Measurements from ENCODE around the gene C12orf54. TPM values are rescaled to one million over a fixed set of nuclear protein-coding genes. Genes with fewer than 3 reads are reported as not detected.
"Not testable (repeated sequence)": the region's sequence is repeated elsewhere in the genome, so short reads cannot be mapped to it uniquely, and the experiment has no call there.

C12orf54 gene
- total RNA-seq, 1 donor from 2014 or later, result not detected

DNA sequence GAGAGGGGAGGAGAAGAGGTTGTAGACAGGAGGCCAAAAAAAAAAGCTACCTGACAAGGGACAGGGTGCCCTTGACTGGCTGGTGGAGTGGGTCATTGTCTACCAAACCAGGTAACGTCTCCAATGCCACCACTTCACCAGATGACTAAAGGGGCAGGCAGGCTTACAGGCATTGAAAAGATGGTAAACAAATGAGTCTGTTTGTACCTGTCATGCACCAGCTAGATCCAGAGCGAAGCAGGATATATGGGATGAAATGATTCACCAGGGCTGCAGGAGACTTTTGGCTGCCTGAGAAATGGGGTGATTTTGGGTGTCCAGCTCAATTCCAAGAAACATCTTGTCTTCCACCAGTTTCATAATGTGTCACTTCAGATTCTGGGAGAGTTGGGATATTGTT lies 4.0 kb downstream of the C12orf54 start:
- Mint-ChIP-seq H3K36me3 (ENCODE audit: unreplicated experiment) (no peaks in the 10 kb centered on the region), H3K4me3 (ENCODE audit: unreplicated experiment) (no peak overlapping the region), H3K4me1 (ENCODE audit: unreplicated experiment) (no peaks in the 10 kb centered on the region), H3K9me3 (ENCODE audit: unreplicated experiment) (no peaks in the 10 kb centered on the region), H3K27ac (ENCODE audit: unreplicated experiment) (no peak overlapping the region), H3K27me3 (ENCODE audit: unreplicated experiment) (no peaks in the 10 kb centered on the region)
- DNase-seq (ENCODE audit: extremely low spot score, unreplicated experiment), result no peak
- no peak for TF ChIP-seq CTCF (IDR thresholded peaks at IDR 0.05)

- Mint-ChIP-seq H3K36me3 (ENCODE audit: unreplicated experiment) (no peaks in the 10 kb centered on the region), H3K4me1 (ENCODE audit: unreplicated experiment) (no peaks in the 10 kb centered on the region), H3K27me3 (ENCODE audit: unreplicated experiment) (no peaks in the 10 kb centered on the region), H3K9me3 (ENCODE audit: unreplicated experiment) (no peaks in the 10 kb centered on the region), H3K27ac (ENCODE audit: unreplicated experiment) (no peak overlapping the region), H3K4me3 (ENCODE audit: unreplicated experiment) (no peak overlapping the region)
- no peak for DNase-seq (ENCODE audit: extremely low spot score, unreplicated experiment)
- TF ChIP-seq CTCF (IDR thresholded peaks at IDR 0.05), result no peak
These were observed 4.4 kb downstream of the C12orf54 start for GRCh38 chr12:48486679-48487078.

GRCh38 chr12:48489012-48489411 lies 6.7 kb downstream of the C12orf54 start:
- DNase-seq (ENCODE audit: extremely low spot score, unreplicated experiment), result no peak
- no peaks in the 10 kb centered on the region for H3K4me1 Mint-ChIP-seq (ENCODE audit: unreplicated experiment)
- no peak for TF ChIP-seq CTCF (IDR thresholded peaks at IDR 0.05)
- H3K9me3 Mint-ChIP-seq (ENCODE audit: unreplicated experiment), result no peaks in the 10 kb centered on the region
- no peaks in the 10 kb centered on the region for H3K36me3 Mint-ChIP-seq (ENCODE audit: unreplicated experiment)
- no peaks in the 10 kb centered on the region for H3K27me3 Mint-ChIP-seq (ENCODE audit: unreplicated experiment)
- H3K4me3 Mint-ChIP-seq (ENCODE audit: unreplicated experiment), result no peak overlapping the region
- H3K27ac Mint-ChIP-seq (ENCODE audit: unreplicated experiment), result no peak overlapping the region

- not testable (repeated sequence) for H3K4me1 Mint-ChIP-seq (ENCODE audit: unreplicated experiment); H3K27ac Mint-ChIP-seq (ENCODE audit: unreplicated experiment); H3K36me3 Mint-ChIP-seq (ENCODE audit: unreplicated experiment); DNase-seq (ENCODE audit: extremely low spot score, unreplicated experiment); H3K4me3 Mint-ChIP-seq (ENCODE audit: unreplicated experiment); H3K27me3 Mint-ChIP-seq (ENCODE audit: unreplicated experiment); H3K9me3 Mint-ChIP-seq (ENCODE audit: unreplicated experiment)
These were observed 7.2 kb downstream of the C12orf54 start for GRCh38 chr12:48489456-48489855.

DNA sequence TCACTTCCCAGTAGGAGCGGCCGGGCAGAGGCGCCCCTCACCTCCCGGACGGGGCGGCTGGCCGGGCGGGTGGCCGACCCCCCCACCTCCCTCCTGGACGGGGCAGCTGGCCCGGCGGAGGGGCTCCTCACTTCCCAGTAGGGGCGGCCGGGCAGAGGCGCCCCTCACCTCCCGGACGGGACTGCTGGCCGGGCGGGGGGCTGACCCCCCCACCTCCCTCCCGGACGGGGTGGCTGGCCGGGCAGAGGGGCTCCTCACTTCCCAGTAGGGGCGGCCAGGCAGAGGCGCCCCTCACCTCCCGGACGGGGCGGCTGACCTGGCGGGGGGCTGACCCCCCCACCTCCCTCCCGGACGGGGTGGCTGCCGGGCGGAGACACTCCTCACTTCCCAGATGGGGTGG lies 18.0 kb downstream of the C12orf54 start:
- H3K4me1 Mint-ChIP-seq (ENCODE audit: unreplicated experiment); H3K36me3 Mint-ChIP-seq (ENCODE audit: unreplicated experiment); DNase-seq (ENCODE audit: extremely low spot score, unreplicated experiment); H3K27me3 Mint-ChIP-seq (ENCODE audit: unreplicated experiment); H3K9me3 Mint-ChIP-seq (ENCODE audit: unreplicated experiment); H3K4me3 Mint-ChIP-seq (ENCODE audit: unreplicated experiment); H3K27ac Mint-ChIP-seq (ENCODE audit: unreplicated experiment): not testable (repeated sequence)

- not testable (repeated sequence) for H3K36me3 Mint-ChIP-seq (ENCODE audit: unreplicated experiment); DNase-seq (ENCODE audit: extremely low spot score, unreplicated experiment); H3K4me1 Mint-ChIP-seq (ENCODE audit: unreplicated experiment); H3K27ac Mint-ChIP-seq (ENCODE audit: unreplicated experiment); H3K9me3 Mint-ChIP-seq (ENCODE audit: unreplicated experiment); H3K4me3 Mint-ChIP-seq (ENCODE audit: unreplicated experiment)
- H3K27me3 Mint-ChIP-seq (ENCODE audit: unreplicated experiment), result peaks cover 13% of the 10 kb centered on the region
These were observed 24.5 kb downstream of the C12orf54 start for GRCh38 chr12:48506836-48507235.

DNA sequence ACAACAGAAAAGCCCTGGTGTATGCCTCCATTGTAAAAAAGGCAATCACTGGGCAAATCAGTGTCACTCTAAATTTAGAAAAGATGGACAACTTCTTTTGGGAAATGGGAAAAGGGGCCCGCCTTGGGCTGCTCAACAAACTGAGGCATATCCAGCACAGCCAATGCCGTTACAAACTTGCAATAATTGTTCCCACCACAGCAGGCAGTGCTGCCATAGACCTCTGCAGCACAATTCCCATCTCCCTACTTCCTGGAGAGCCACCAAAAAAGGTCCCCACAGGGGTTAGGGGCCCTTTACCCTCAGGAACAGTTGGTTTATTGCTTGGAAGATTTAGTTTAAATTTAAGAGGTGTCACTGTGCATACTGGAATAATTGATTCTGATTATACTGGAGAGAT lies 26.7 kb downstream of the C12orf54 start:
- no peaks in the 10 kb centered on the region for H3K36me3 Mint-ChIP-seq (ENCODE audit: unreplicated experiment)
- H3K4me1 Mint-ChIP-seq (ENCODE audit: unreplicated experiment), result no peaks in the 10 kb centered on the region
- H3K27me3 Mint-ChIP-seq (ENCODE audit: unreplicated experiment), result peaks cover 13% of the 10 kb centered on the region
- no peaks in the 10 kb centered on the region for H3K9me3 Mint-ChIP-seq (ENCODE audit: unreplicated experiment)
- H3K4me3 Mint-ChIP-seq (ENCODE audit: unreplicated experiment), result no peak overlapping the region
- DNase-seq (ENCODE audit: extremely low spot score, unreplicated experiment), result no peak
- no peak for TF ChIP-seq CTCF (IDR thresholded peaks at IDR 0.05)
- no peak overlapping the region for H3K27ac Mint-ChIP-seq (ENCODE audit: unreplicated experiment)
